GM19043 (cell line): ENCODE results near the gene RYR2.

ENCODE experiments used
- ATAC-seq: cut with Tn5 transposase; IDR thresholded peaks from one replicate; pipeline ENCODE4 v1.9.1; 2021; ENCODE audit warnings: low read depth; ENCODE audit not compliant: unreplicated experiment

The RYR2 gene

DNA sequence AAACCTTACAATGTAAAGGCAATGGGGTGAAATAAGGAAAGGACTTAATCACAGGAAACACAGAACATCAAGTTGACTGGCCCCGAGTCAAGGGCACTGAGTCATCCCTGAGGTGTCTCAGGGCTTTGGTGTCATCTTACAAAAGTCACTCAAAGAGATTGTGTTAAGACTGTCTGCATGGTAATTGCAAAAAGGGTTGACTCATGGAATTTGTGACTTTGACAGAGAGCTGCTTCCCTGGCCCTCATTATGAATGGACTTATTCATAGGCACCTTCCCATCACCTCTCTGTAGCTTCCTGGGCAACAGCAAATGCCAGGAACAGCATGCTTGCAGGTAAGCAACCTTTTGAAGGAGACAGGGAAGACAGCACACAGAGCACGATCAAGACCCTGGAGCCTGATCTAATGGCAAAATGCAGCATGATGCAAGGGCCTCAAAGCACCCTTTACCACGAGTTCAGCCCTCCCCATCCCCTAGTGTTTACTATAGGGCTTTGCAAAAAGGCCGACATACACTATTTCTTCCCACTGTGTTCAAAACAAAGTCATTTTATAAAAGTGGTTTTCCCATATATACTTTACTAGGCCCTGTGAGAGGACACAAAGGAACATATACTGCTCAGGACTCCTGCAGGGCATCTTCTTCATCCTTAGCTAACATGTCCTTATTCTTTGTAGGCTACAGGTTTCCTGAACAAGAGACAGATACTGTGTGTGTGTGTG is 831.7 kb downstream of the RYR2 start:
- ATAC-seq = no peak

DNA sequence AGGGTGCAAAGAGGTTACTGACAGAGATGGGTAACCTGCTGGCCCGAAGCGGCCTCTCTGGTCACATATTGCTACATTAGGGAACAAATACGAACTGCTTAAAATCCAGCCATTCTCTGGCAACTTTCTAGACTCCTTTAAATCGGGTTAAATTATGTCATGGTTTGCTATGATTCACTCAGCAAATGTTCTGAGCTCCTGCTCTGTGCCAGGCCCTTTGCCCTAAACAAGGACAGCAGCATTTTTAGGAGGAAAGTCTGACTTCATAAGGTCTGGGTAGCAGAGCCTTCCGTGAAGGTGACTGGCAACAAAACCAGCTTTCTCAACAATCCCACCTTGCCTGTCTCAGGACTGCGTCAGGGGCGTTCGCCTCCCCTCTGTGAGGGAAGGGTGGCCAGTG is 833.3 kb downstream of the RYR2 start:
- no peak for ATAC-seq

DNA sequence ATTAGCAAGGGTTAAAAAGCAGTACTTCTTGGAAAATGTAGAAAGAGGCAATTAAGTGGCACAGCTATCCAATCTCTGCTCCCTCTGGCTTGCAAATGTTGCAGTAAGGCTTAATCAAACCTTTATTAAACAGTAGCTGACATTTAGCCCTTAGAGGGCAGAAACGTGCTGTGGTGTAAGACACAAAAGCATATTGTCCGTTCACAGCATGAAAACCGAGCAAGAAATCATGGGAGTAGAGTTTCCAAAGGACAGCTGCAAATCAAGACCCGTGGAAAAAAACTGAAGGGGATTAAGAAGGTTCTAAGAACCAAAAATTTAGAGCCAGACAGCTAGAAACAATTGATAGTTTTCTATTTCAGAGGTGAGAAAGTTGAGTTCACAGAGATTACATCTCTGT is 835.6 kb downstream of the RYR2 start:
- ATAC-seq = no peak

DNA sequence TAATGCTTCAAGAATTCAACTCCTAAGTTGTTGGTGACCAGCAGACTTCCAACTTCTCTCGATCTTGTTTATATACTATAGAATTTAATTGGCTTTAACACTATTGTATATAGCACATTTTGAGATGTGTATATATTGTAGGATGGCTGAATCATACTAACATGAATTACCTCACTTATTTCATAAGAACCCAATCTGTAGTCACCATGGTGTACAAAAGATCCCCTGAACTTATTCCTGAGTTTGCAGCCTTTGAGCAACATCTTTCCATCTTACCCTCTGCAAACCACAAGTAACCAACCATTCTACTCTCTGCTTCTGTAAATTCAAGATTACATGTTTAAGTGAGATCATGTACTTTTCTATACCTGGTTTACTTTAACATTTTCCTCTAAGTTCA is 836.4 kb downstream of the RYR2 start:
- ATAC-seq = no peak

DNA sequence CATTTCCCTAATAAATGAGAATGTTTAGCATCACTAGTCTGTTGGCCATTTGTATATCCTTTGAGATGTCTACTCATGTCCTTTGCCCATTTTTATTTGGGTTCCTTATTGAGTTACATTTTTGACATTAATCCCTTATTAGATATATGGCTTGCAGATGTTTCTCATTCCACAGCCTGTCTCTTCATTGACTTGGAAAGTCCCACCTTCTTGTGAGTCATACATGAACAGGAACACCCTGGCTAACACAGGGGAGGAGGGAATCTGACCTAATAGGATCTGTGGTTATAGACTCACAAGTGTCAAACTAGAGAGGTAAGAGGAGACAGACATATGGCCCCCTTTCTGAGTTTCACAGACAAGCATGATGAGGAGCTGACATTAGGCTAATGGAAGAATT is 837.2 kb downstream of the RYR2 start:
- ATAC-seq = no peak
